HG03139 (cell line): ENCODE data around the gene KDM2B.

Experiments used
- ATAC-seq: cut with Tn5 transposase; IDR thresholded peaks from one replicate; pipeline ENCODE4 v1.9.1; 2021; ENCODE audit not compliant: unreplicated experiment

KDM2B gene

GRCh38 chr12:121532503-121533393 is 48.1 kb downstream of the KDM2B start:
- ATAC-seq: no peak

GRCh38 chr12:121531356-121531750 is 49.5 kb downstream of the KDM2B start:
- ATAC-seq: no peak

- ATAC-seq: no peak
Observed at GRCh38 chr12:121530600-121531355, 50.0 kb downstream of the KDM2B start.

- no peak for ATAC-seq
Observed at GRCh38 chr12:121529184-121529583, 51.6 kb downstream of the KDM2B start.

- no peak for ATAC-seq
Observed at GRCh38 chr12:121525411-121525810, 55.4 kb downstream of the KDM2B start.

GRCh38 chr12:121524196-121524916 is 56.5 kb downstream of the KDM2B start:
- ATAC-seq: no peak

GRCh38 chr12:121523741-121524140 is 57.1 kb downstream of the KDM2B start:
- ATAC-seq: no peak

GRCh38 chr12:121522971-121523370 is 57.9 kb downstream of the KDM2B start:
- ATAC-seq: no peak

- ATAC-seq: no peak
Observed at GRCh38 chr12:121520586-121521086, 60.2 kb downstream of the KDM2B start.

GRCh38 chr12:121520119-121520518 is 60.7 kb downstream of the KDM2B start:
- no peak for ATAC-seq

GRCh38 chr12:121519227-121519626 is 61.6 kb downstream of the KDM2B start:
- ATAC-seq: no peak

GRCh38 chr12:121518656-121519055 is 62.2 kb downstream of the KDM2B start:
- ATAC-seq: no peak

GRCh38 chr12:121516437-121517011 is 64.3 kb downstream of the KDM2B start:
- no peak for ATAC-seq

GRCh38 chr12:121515615-121516014 is 65.2 kb downstream of the KDM2B start:
- no peak for ATAC-seq

GRCh38 chr12:121514184-121514742 is 66.6 kb downstream of the KDM2B start:
- ATAC-seq: no peak

GRCh38 chr12:121513464-121514183 is 67.2 kb downstream of the KDM2B start:
- no peak for ATAC-seq

- ATAC-seq: no peak
Observed at GRCh38 chr12:121512561-121512960, 68.3 kb downstream of the KDM2B start.

GRCh38 chr12:121511916-121512315 is 68.9 kb downstream of the KDM2B start:
- ATAC-seq: no peak

- no peak for ATAC-seq
Observed at GRCh38 chr12:121509339-121509738, 71.5 kb downstream of the KDM2B start.

GRCh38 chr12:121508533-121508932 is 72.3 kb downstream of the KDM2B start:
- no peak for ATAC-seq
